Fibroblast of skin of scalp (primary cell): ENCODE measurements around the gene TMEM147.

Experiments
- DNase-seq: peaks from one replicate; pipeline ENCODE4 v3.0.0-alpha.2; 2013

Gene TMEM147

GRCh38 chr19:35521124-35521743 lies 24.2 kb upstream of the TMEM147 start:
- peak; percentile 40 for DNase-seq

GRCh38 chr19:35522745-35523327 lies 22.6 kb upstream of the TMEM147 start:
- DNase-seq = no peak

- no peak for DNase-seq
These were observed 21.1 kb upstream of the TMEM147 start for GRCh38 chr19:35524181-35524837.

GRCh38 chr19:35525873-35526272 lies 19.6 kb upstream of the TMEM147 start:
- no peak for DNase-seq

- peak; percentile 67 for DNase-seq
These were observed 17.0 kb upstream of the TMEM147 start, which contains the start of gene SBSN for GRCh38 chr19:35528218-35529038. Gene SBSN, minus strand, starts transcription at chr19:35528311. Its CDS starts 30 bp downstream, at chr19:35528281.

GRCh38 chr19:35529241-35530218 lies 15.9 kb upstream of the TMEM147 start:
- no peak for DNase-seq

GRCh38 chr19:35531291-35531690 lies 14.1 kb upstream of the TMEM147 start:
- DNase-seq = no peak

GRCh38 chr19:35533201-35533821 lies 12.1 kb upstream of the TMEM147 start, which contains the start of gene GAPDHS:
Gene GAPDHS, plus strand, starts transcription at chr19:35533456. Its CDS starts 72 bp downstream, at chr19:35533528.
- DNase-seq = no peak

- peak; percentile 21 for DNase-seq
These were observed 11.5 kb upstream of the TMEM147 start for GRCh38 chr19:35533822-35534392.

GRCh38 chr19:35534803-35535480 lies 10.5 kb upstream of the TMEM147 start:
- no peak for DNase-seq

GRCh38 chr19:35539314-35539713 lies 6.1 kb upstream of the TMEM147 start:
- DNase-seq = no peak

GRCh38 chr19:35539850-35540249 lies 5.6 kb upstream of the TMEM147 start:
- no peak for DNase-seq

GRCh38 chr19:35540356-35540927 lies 5.0 kb upstream of the TMEM147 start:
- no peak for DNase-seq

GRCh38 chr19:35542209-35542608 lies 3.2 kb upstream of the TMEM147 start:
- DNase-seq = no peak

GRCh38 chr19:35543280-35544109 lies 1.9 kb upstream of the TMEM147 start:
- no peak for DNase-seq

GRCh38 chr19:35544110-35544802 lies 1.2 kb upstream of the TMEM147 start:
- no peak for DNase-seq

GRCh38 chr19:35545855-35546381 lies 492 bp downstream of the TMEM147 start:
- no peak for DNase-seq

- DNase-seq = no peak
These were observed 1.1 kb downstream of the TMEM147 start for GRCh38 chr19:35546532-35546931.
